Tibial nerve (tissue), 3 donors: ENCODE results near the gene KCNMA1.

Experiments used
- CTCF ChIP-seq, 5 experiments: fragments of 200-600 bp in 3 of 5; fragments of 450-650 bp in 2 of 5; sonication (generic) in 3 of 5; IDR thresholded peaks; one replicate each; pipeline ENCODE4 v1.5.1; 2016 to 2019; ENCODE audit warnings: antibody characterized with exemption in 5 of 5, mild to moderate bottlenecking in 3 of 5, moderate library complexity in 2 of 5
- POLR2A ChIP-seq, 2 donors: fragments of 450-650 bp; IDR thresholded peaks; one replicate each; pipeline ENCODE4 v1.6.1; 2017; ENCODE audit warnings: antibody characterized with exemption in 2 of 2, mild to moderate bottlenecking in 2 of 2, moderate library complexity in 2 of 2

GRCh38 chr10:77093126-77093525, 544.5 kb downstream of the KCNMA1 start:
- no peak for TF ChIP-seq CTCF (IDR thresholded peaks at IDR 0.05)
- TF ChIP-seq POLR2A (IDR thresholded peaks at IDR 0.05) = no peak
